CD4-positive, alpha-beta T cell (primary cell): ENCODE measurements around the gene BARHL1. TPM values are rescaled to one million over a fixed set of nuclear protein-coding genes. Genes with fewer than 3 reads are reported as not detected.

Experiments
- ATAC-seq: fragments of 200-7000 bp; cut with Tn5 transposase; one replicate; pipeline ENCODE4 v1.10.0; 2022; ENCODE audit warnings: mild to moderate bottlenecking; ENCODE audit not compliant: poor library complexity
- CTCF ChIA-PET: fragments of 350-600 bp; sonication (Branson Sonifier 250); formaldehyde crosslinking; loops from one replicate; lab custom pipeline; 2021; ENCODE audit warnings: antibody characterized with exemption, inconsistent platforms; lab: Charles Lee
- POLR2A ChIA-PET: fragments of 350-600 bp; sonication (Branson Sonifier 250); formaldehyde crosslinking; loops from one replicate; lab custom pipeline; 2021; ENCODE audit warnings: antibody characterized with exemption, inconsistent platforms; lab: Charles Lee
- DNase-seq, 14 experiments: peaks; one replicate each; pipeline ENCODE4 v3.0.0-alpha.2; 2013 to 2020; ENCODE audit warnings: mixed read lengths in 2 of 14
- H3K27ac ChIP-seq, 2 donors: one replicate each; pipeline versions ENCODE4 v1.5.1 to v1.7.0; 2013; ENCODE audit warnings: low read length in 2 of 2, low read depth in 1 of 2, mild to moderate bottlenecking in 1 of 2
- H3K27me3 ChIP-seq, 2 experiments: 1 replicate in 1 of 2; 2 replicates in 1 of 2; pipeline versions ENCODE4 v1.6.1 to v1.7.0; 2013; ENCODE audit warnings: low read length in 2 of 2, control low read depth in 1 of 2, mild to moderate bottlenecking in 1 of 2, moderate library complexity in 1 of 2; ENCODE audit not compliant: insufficient read depth in 2 of 2, control insufficient read depth in 1 of 2
- H3K36me3 ChIP-seq: one replicate; pipeline ENCODE4 v1.6.1; 2013; ENCODE audit warnings: low read length, control low read depth; ENCODE audit not compliant: insufficient read depth
- H3K4me1 ChIP-seq: one replicate; pipeline ENCODE4 v1.6.1; 2013; ENCODE audit warnings: low read length, control low read depth; ENCODE audit not compliant: insufficient read depth
- H3K4me3 ChIP-seq: one replicate; pipeline ENCODE4 v1.5.1; 2013; ENCODE audit warnings: mild to moderate bottlenecking, low read length, moderate library complexity
- H3K9me3 ChIP-seq, 2 experiments: 1 replicate in 1 of 2; 2 replicates in 1 of 2; pipeline versions ENCODE4 v1.6.1 to v1.7.0; 2013; ENCODE audit warnings: low read length in 2 of 2, mild to moderate bottlenecking in 2 of 2, control low read depth in 1 of 2, moderate library complexity in 1 of 2; ENCODE audit not compliant: control insufficient read depth in 1 of 2, insufficient read depth in 1 of 2
- H3K27ac Mint-ChIP-seq: one replicate; pipeline ENCODE4 v1.8.0; 2020; ENCODE audit warnings: mixed read lengths
- H3K27me3 Mint-ChIP-seq: one replicate; pipeline ENCODE4 v1.8.0; 2021; ENCODE audit warnings: mixed read lengths
- H3K36me3 Mint-ChIP-seq: one replicate; pipeline ENCODE4 v1.8.0; 2021; ENCODE audit warnings: low read depth, mixed read lengths
- H3K4me1 Mint-ChIP-seq: one replicate; pipeline ENCODE4 v1.8.0; 2021; ENCODE audit warnings: low read depth, mixed read lengths
- H3K4me3 Mint-ChIP-seq: one replicate; pipeline ENCODE4 v1.8.0; 2020; ENCODE audit warnings: mild to moderate bottlenecking, mixed read lengths
- H3K9me3 Mint-ChIP-seq: one replicate; pipeline ENCODE4 v1.8.0; 2020; ENCODE audit warnings: mixed read lengths
- CTCF ChIP-seq: fragments of 200-600 bp; IDR thresholded peaks from one replicate; pipeline ENCODE4 v1.8.0; 2022; ENCODE audit warnings: antibody characterized with exemption, mild to moderate bottlenecking
- intact Hi-C, 2 experiments: fragments of 100-400 bp; cut with DNase I in 1 of 2; cut with micrococcal nuclease in 1 of 2; formaldehyde crosslinking; loops; one replicate each; pipeline versions ENCODE4 v1.15.1 to v1.9.0; 2023 to 2025; cut with DNase I, micrococcal nuclease
- total RNA-seq, 174 experiments: library from RNA in 2 of 174; stranded (reverse) in 2 of 174; gene quantifications; one replicate each; pipeline ENCODE4 v1.2.3 and lab custom pipeline; 2021 to 2026

BARHL1 gene
- total RNA-seq, 2 experiments from 2014 or later: not detected

DNA sequence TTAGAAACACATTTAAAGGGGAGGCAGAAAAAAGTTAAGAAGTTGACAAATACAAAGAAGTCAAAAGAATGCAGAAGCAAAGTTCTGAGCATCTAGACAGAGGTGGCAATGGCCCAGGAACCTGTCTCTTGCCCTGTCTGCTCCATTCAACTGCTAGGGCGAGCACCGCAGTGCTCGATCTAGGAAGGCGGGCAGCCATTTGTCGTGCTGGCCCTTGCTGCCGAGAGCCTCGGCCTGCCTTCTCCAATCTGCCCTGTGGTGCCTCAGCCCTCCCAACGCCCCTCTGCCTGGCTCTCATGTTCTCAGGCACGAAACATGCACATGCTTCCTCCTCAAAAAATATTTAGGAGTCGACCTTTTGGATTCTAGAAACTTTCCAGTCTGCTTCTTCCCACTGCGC lies 45.2 kb downstream of the BARHL1 start:
- CTCF ChIA-PET: no interaction called here
- Histone ChIP-seq H3K27ac (no peak overlapping the region), H3K4me1 (no peaks in the 10 kb centered on the region), H3K27me3 (no peaks in the 10 kb centered on the region), H3K4me3 (no peak overlapping the region), H3K9me3 (no peaks in the 10 kb centered on the region), H3K36me3 (peaks cover 60% of the 10 kb centered on the region)
- H3K27me3 Mint-ChIP-seq: no peaks in the 10 kb centered on the region
- POLR2A ChIA-PET: no interaction called here
- TF ChIP-seq CTCF: no peak
- no peak for ATAC-seq
- peaks cover 95% of the 10 kb centered on the region for H3K36me3 Mint-ChIP-seq
- no peak overlapping the region for H3K4me3 Mint-ChIP-seq
- DNase-seq: no peak
- H3K27ac Mint-ChIP-seq: no peak overlapping the region
- no peaks in the 10 kb centered on the region for H3K9me3 Mint-ChIP-seq
- intact Hi-C loops: loop anchor here in 1 of 2 experiments (10.0 kb wide), 1 partner anchor 177 kb away; no protein-coding TSS in a partner anchor
- H3K4me1 Mint-ChIP-seq: no peaks in the 10 kb centered on the region

DNA sequence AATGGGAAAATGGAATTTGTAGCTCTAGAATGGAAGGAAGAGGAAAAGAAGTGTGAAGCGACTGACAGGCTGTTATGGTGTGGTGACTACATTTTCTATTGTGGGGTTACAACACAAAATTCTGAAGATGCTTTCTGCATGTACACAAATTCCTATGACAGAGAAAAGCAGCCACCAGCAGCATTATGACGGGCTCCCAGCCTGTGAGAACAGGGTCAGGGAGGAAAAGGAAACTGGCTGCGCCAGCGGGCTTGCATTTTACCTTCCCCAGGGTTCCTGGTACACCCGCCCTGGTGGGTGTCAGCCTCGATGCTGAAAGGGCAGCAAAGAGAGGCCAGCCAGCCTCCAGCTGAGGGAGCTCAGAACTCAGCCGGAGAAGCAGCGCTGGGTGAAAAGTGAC lies 46.3 kb downstream of the BARHL1 start:
- Mint-ChIP-seq H3K9me3 (no peaks in the 10 kb centered on the region), H3K27me3 (no peaks in the 10 kb centered on the region), H3K36me3 (peaks cover 98% of the 10 kb centered on the region), H3K27ac (no peak overlapping the region), H3K4me3 (no peak overlapping the region), H3K4me1 (no peaks in the 10 kb centered on the region)
- intact Hi-C loops: loop anchor here in 1 of 2 experiments (10.0 kb wide), 1 partner anchor 176 kb away; no protein-coding TSS in a partner anchor
- H3K36me3 ChIP-seq: peaks cover 57% of the 10 kb centered on the region
- DNase-seq: no peak
- TF ChIP-seq CTCF: no peak
- no peak for ATAC-seq
- no peaks in the 10 kb centered on the region for H3K9me3 ChIP-seq
- no peaks in the 10 kb centered on the region for H3K27me3 ChIP-seq
- H3K27ac ChIP-seq: no peak overlapping the region
- no peak overlapping the region for H3K4me3 ChIP-seq
- ChIA-PET POLR2A (no interaction called here), CTCF (no interaction called here)
- no peaks in the 10 kb centered on the region for H3K4me1 ChIP-seq

DNA sequence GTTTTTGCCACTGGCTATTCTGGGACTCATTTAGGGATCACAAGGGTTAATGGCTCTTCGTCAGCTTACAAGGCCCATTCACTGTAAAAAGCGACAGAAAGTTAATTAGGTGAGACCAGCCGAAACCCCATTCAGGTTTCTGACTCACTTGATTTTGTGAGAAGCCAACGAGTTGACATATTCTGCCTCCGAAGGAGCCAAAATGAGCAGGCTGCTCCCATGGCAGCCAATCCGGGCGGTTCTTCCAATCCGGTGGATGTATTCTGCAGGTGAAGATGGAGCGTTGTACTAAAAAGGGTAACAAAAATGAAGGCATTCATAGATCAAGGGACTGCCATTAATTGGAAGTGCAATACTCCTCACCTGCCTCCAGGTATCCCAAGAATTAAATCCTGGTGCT lies 47.7 kb downstream of the BARHL1 start:
- no peak for TF ChIP-seq CTCF
- peaks cover 94% of the 10 kb centered on the region for H3K36me3 Mint-ChIP-seq
- no peaks in the 10 kb centered on the region for H3K4me1 ChIP-seq
- no peaks in the 10 kb centered on the region for H3K4me1 Mint-ChIP-seq
- no peaks in the 10 kb centered on the region for H3K27me3 Mint-ChIP-seq
- no peaks in the 10 kb centered on the region for H3K27me3 ChIP-seq
- ATAC-seq: no peak
- peaks cover 50% of the 10 kb centered on the region for H3K36me3 ChIP-seq
- CTCF ChIA-PET: no interaction called here
- H3K4me3 Mint-ChIP-seq: no peak overlapping the region
- H3K9me3 Mint-ChIP-seq: no peaks in the 10 kb centered on the region
- H3K27ac ChIP-seq: no peak overlapping the region
- H3K27ac Mint-ChIP-seq: no peak overlapping the region
- POLR2A ChIA-PET: no interaction called here
- no peaks in the 10 kb centered on the region for H3K9me3 ChIP-seq
- intact Hi-C loops: no loop called here
- no peak for DNase-seq
- H3K4me3 ChIP-seq: no peak overlapping the region
